Esophagus squamous epithelium (tissue), 5 donors: ENCODE measurements around the gene RAB13. TPM values are rescaled to one million over a fixed set of nuclear protein-coding genes. Genes with fewer than 3 reads are reported as not detected.
"Not testable (repeated sequence)": the region's sequence is repeated elsewhere in the genome, so short reads cannot be mapped to it uniquely, and the experiment has no call there.

Source experiments
- DNase-seq: peaks from one replicate; lab custom pipeline; 2025; lab: John Stamatoyannopoulos, UW
- H3K27ac ChIP-seq, 4 donors: fragments of 200-600 bp; sonication (generic); one replicate each; pipeline ENCODE4 v1.5.1; 2016 to 2019; ENCODE audit warnings: mild to moderate bottlenecking in 1 of 4
- H3K27me3 ChIP-seq, 4 donors: fragments of 200-600 bp; sonication (generic); 1 replicate in 3 of 4; 2 replicates in 1 of 4; pipeline versions ENCODE4 v1.5.1 to v1.6.0; 2017 to 2021; ENCODE audit warnings: antibody characterized with exemption in 1 of 4
- H3K36me3 ChIP-seq, 3 donors: fragments of 200-600 bp; sonication (generic); one replicate each; pipeline ENCODE4 v1.5.1; 2016 to 2019
- H3K4me1 ChIP-seq, 3 donors: fragments of 200-600 bp; sonication (generic); one replicate each; pipeline ENCODE4 v1.5.1; 2017 to 2019
- H3K4me3 ChIP-seq, 4 donors: fragments of 200-600 bp; sonication (generic); 1 replicate in 3 of 4; 2 replicates in 1 of 4; pipeline ENCODE4 v1.5.1; 2016 to 2019; ENCODE audit warnings: mild to moderate bottlenecking in 2 of 4, moderate library complexity in 1 of 4
- H3K9me3 ChIP-seq, 3 donors: fragments of 200-600 bp; sonication (generic); one replicate each; pipeline ENCODE4 v1.5.1; 2016 to 2019
- CTCF ChIP-seq, 6 experiments: fragments of 450-650 bp in 4 of 6; fragments of 200-600 bp in 2 of 6; sonication (generic) in 2 of 6; IDR thresholded peaks; one replicate each; pipeline ENCODE4 v1.5.1; 2016 to 2019; ENCODE audit warnings: antibody characterized with exemption in 6 of 6, mild to moderate bottlenecking in 4 of 6, moderate library complexity in 4 of 6
- POLR2A ChIP-seq, 4 donors: fragments of 450-650 bp; IDR thresholded peaks; one replicate each; pipeline ENCODE4 v1.6.1; 2017; ENCODE audit warnings: antibody characterized with exemption in 4 of 4, mild to moderate bottlenecking in 4 of 4, moderate library complexity in 3 of 4
- WGBS, 2 donors: methylation state at CpG; one replicate each; pipeline ENCODE4 v1.1.5; 2018; 5-methylcytosine and 5-hydroxymethylcytosine counted together
- intact Hi-C: fragments of 100-400 bp; cut with DNase I; formaldehyde crosslinking; loops from one replicate; pipeline ENCODE4 v1.15.0; 2022
- total RNA-seq, 4 donors: library from RNA; depleted of rRNA; stranded (reverse); fragments of >200 nt; gene quantifications; one replicate each; pipeline ENCODE4 v1.1.0, GENCODE V29; 2016
- donor health status: DM: yes; HTN: yes; CAD: no.

RAB13 gene
- 10 to 100 TPM; 24.1 to 45.8 (median 35.5) TPM for total RNA-seq

- Histone ChIP-seq H3K27ac (peak within 1 kb of the TSS; percentile 83 to 97 (median 86)), H3K9me3 (no peaks in the 10 kb centered on the region), H3K27me3 (no peaks in the 10 kb centered on the region), H3K36me3 (peaks cover 0 to 27% (median 7%) of the 10 kb centered on the region in 3 donors), H3K4me1 (peaks cover 8 to 40% (median 23%) of the 10 kb centered on the region in 3 donors), H3K4me3 (peak within 1 kb of the TSS; percentile 58 to 75 (median 68))
- TF ChIP-seq POLR2A (IDR thresholded peaks at IDR 0.05) (peak in 2 of 4 donors; percentile 25 to 56), CTCF (IDR thresholded peaks at IDR 0.05) (no peak)
- intact Hi-C loops, result loop anchor here (5.0 to 10.0 kb wide), 2 partner anchors 189 to 311 kb away; partner anchors contain the start of genes ILF2 and NPR1
- DNase-seq, result no peak
- 2 to 9% methylated on average over 13 to 19 of the region's 32 CpGs for WGBS, 2 donors
Observed at GRCh38 chr1:153985941-153986761, at the start of gene RAB13. Gene RAB13, minus strand, starts transcription at chr1:153986339. Its CDS starts 103 bp downstream, at chr1:153986236.

DNA sequence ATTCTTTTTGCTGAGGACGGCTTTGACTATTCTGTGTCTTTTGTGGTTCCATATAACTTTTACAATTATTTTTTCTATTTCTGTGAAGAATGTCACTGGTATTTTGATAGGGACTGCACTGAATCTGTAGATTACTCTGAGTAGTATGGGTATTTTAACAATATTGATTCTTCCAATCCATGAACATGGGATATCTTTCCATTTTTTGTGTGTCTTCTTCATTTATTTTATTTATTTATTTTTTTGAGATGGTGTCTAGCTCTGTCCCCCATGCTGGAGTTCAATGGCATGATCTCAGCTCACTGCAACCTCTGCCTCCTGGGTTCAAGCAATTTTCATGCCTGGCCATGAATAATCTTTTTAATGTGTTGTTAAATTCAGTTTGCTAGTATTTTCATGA lies 47.6 kb upstream of the RAB13 start:
- H3K27ac ChIP-seq, H3K4me1 ChIP-seq, H3K9me3 ChIP-seq, intact Hi-C loops, DNase-seq, H3K27me3 ChIP-seq, H3K4me3 ChIP-seq, H3K36me3 ChIP-seq: not testable (repeated sequence)
- WGBS, 2 donors, result 89 to 100% methylated on average over 1 of the region's 1 CpG

- no peak overlapping the region for H3K27ac ChIP-seq
- no peaks in the 10 kb centered on the region for H3K4me1 ChIP-seq
- H3K36me3 ChIP-seq, result no peaks in the 10 kb centered on the region
- intact Hi-C loops, result no loop called here
- no peak for TF ChIP-seq CTCF (IDR thresholded peaks at IDR 0.05)
- no peak for TF ChIP-seq POLR2A (IDR thresholded peaks at IDR 0.05)
- WGBS, 2 donors, result 73 to 89% methylated on average over 1 of the region's 1 CpG
- no peaks in the 10 kb centered on the region for H3K9me3 ChIP-seq
- no peak overlapping the region for H3K4me3 ChIP-seq
- H3K27me3 ChIP-seq, result no peaks in the 10 kb centered on the region
- no peak for DNase-seq
Observed at GRCh38 chr1:154019940-154020339, 33.8 kb upstream of the RAB13 start.

GRCh38 chr1:154019269-154019668 lies 33.1 kb upstream of the RAB13 start:
- DNase-seq, result no peak
- WGBS, 2 donors, result 71 to 75% methylated on average over 4 of the region's 4 CpGs
- no peak overlapping the region for H3K4me3 ChIP-seq
- H3K4me1 ChIP-seq, result no peaks in the 10 kb centered on the region
- H3K27me3 ChIP-seq, result no peaks in the 10 kb centered on the region
- H3K27ac ChIP-seq, result no peak overlapping the region
- no peaks in the 10 kb centered on the region for H3K36me3 ChIP-seq
- TF ChIP-seq POLR2A (IDR thresholded peaks at IDR 0.05), result no peak
- H3K9me3 ChIP-seq, result no peaks in the 10 kb centered on the region
- intact Hi-C loops, result no loop called here

DNA sequence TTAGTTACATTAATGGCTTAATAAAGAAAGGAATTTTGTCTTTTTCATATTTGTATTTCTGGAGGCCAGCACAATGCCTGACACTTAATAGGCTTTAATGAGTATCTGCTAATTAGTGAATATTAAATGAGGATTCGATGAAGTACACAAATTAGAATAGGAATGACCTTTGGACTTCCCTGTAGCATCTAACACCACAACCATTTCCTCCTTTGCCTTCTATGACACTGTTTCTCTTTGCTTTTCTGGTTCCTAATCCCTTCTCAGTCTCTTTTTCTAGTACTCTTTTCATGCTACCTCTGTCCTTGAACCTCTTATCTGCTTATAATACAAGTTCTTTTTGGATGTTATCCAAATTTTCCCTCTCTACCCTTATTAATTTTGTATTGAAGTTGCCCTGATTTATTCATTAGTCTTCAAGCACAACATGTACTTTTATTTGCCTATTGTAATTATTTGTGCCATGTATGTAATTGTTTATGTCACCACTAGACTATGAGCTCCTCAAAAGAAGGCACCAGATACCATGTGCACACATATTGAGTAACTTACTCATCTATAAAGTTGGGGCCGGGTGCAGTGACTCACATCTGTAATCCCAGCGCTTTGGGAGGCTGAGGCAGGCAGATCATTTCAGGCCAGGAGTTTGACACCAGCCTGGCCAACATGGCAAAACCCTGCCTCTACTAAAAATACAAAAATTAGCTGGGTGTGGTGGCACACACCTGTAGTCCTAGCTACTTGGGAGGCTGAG lies 28.2 kb upstream of the RAB13 start:
- WGBS, 2 donors, result 42 to 69% methylated on average over 3 of the region's 3 CpGs
- no peaks in the 10 kb centered on the region for H3K27me3 ChIP-seq
- DNase-seq, result no peak
- H3K4me3 ChIP-seq, result no peak overlapping the region
- H3K27ac ChIP-seq, result no peak overlapping the region
- no peak for TF ChIP-seq POLR2A (IDR thresholded peaks at IDR 0.05)
- TF ChIP-seq CTCF (IDR thresholded peaks at IDR 0.05), result peak in 1 of 6 experiments; percentile 21
- intact Hi-C loops, result no loop called here
- H3K4me1 ChIP-seq, result no peaks in the 10 kb centered on the region
- H3K9me3 ChIP-seq, result no peaks in the 10 kb centered on the region
- no peaks in the 10 kb centered on the region for H3K36me3 ChIP-seq

- H3K9me3 ChIP-seq, H3K4me1 ChIP-seq, H3K27ac ChIP-seq, H3K27me3 ChIP-seq, intact Hi-C loops, DNase-seq, H3K36me3 ChIP-seq, H3K4me3 ChIP-seq: not testable (repeated sequence)
- 100% methylated on average over 4 of the region's 14 CpGs; no CpG with 5 or more reads in 1 of the 2 donors for WGBS, 2 donors
Observed at GRCh38 chr1:154012543-154012942, 26.4 kb upstream of the RAB13 start.
